OCI-LY1 (cell line): ENCODE measurements around the gene TTBK1.

Experiments used
- CTCF ChIP-seq: fragments of 200-600 bp; sonication (generic), shearing (Covaris generic); IDR thresholded peaks from 2 replicates; pipeline ENCODE4 v1.5.1; 2017; ENCODE audit warnings: mild to moderate bottlenecking, antibody characterized with exemption, low read length, moderate library complexity, mixed read lengths
- EZH2 ChIP-seq: fragments of 200-600 bp; sonication (generic), shearing (Covaris generic); IDR thresholded peaks from 2 replicates; pipeline ENCODE4 v1.8.0; 2017; ENCODE audit warnings: borderline replicate concordance, mixed run types, mild to moderate bottlenecking, antibody characterized with exemption, low read length, moderate library complexity, mixed read lengths

GRCh38 chr6:43331470-43331869 lies 88.2 kb downstream of the TTBK1 start:
- no peak for TF ChIP-seq CTCF
- no peak for TF ChIP-seq EZH2
